Stimulated activated memory B cell treated with anti-CD40 and anti-IgM and Interleukin-4, amounts not matched to agents 10 μg/mL and 1 μg/mL and 100 μg/mL, for 72 hours (primary cell): Measurements from ENCODE around the gene BCKDHA.
"Not testable (repeated sequence)": the region's sequence is repeated elsewhere in the genome, so short reads cannot be mapped to it uniquely, and the experiment has no call there.

Experiments
- ATAC-seq: fragments of 150-1000 bp; cut with Tn5 transposase; 2 replicates; pipeline ENCODE4 v1.10.0; 2021
- H3K27ac Mint-ChIP-seq: one replicate; pipeline ENCODE4 v1.8.0; 2022; ENCODE audit warnings: mild to moderate bottlenecking, mixed read lengths
- H3K27me3 Mint-ChIP-seq: one replicate; pipeline ENCODE4 v1.8.0; 2022; ENCODE audit warnings: mixed read lengths
- H3K36me3 Mint-ChIP-seq: one replicate; pipeline ENCODE4 v1.8.0; 2022; ENCODE audit warnings: mixed read lengths
- H3K4me1 Mint-ChIP-seq: one replicate; pipeline ENCODE4 v1.8.0; 2022; ENCODE audit warnings: mixed read lengths
- H3K4me3 Mint-ChIP-seq: one replicate; pipeline ENCODE4 v1.8.0; 2022; ENCODE audit warnings: mild to moderate bottlenecking, moderate library complexity, mixed read lengths
- H3K9me3 Mint-ChIP-seq: one replicate; pipeline ENCODE4 v1.8.0; 2022; ENCODE audit warnings: mixed read lengths

The BCKDHA gene

DNA sequence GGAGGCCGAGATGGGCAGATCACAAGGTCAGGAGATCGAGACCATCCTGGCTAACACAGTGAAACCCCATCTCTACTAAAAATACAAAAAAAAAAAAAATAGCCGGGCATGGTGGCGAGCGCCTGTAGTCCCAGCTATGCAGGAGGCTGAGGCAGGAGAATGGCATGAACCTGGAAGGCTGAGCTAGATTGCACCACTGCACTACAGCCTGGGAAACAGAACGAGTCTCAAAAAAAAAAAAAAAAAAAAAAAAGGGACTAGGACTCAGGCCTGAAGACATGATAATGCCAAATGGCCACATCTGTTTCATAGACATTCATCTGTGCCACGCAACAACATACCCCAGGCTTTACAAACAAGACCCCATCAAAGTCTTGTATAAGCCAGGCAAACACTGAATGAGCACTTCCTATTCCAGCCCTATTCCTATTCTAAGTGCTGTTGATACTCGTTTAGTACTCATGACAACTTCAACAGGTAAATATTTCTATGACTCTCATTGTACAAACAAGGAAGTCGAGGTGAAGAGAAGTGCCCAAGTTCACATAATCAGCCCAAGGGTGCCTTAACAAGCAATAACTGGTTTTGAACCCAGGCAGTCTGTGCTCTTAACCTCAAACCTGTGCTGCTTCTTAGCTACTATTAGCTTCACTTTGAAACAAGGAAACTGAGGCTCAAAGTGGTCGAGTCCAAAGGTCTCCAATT, 35.3 kb upstream of the BCKDHA start:
- H3K27ac Mint-ChIP-seq = no peak overlapping the region
- peaks cover 25% of the 10 kb centered on the region for H3K4me1 Mint-ChIP-seq
- no peak for ATAC-seq
- H3K9me3 Mint-ChIP-seq = no peaks in the 10 kb centered on the region
- no peaks in the 10 kb centered on the region for H3K36me3 Mint-ChIP-seq
- no peak overlapping the region for H3K4me3 Mint-ChIP-seq
- H3K27me3 Mint-ChIP-seq = no peaks in the 10 kb centered on the region

DNA sequence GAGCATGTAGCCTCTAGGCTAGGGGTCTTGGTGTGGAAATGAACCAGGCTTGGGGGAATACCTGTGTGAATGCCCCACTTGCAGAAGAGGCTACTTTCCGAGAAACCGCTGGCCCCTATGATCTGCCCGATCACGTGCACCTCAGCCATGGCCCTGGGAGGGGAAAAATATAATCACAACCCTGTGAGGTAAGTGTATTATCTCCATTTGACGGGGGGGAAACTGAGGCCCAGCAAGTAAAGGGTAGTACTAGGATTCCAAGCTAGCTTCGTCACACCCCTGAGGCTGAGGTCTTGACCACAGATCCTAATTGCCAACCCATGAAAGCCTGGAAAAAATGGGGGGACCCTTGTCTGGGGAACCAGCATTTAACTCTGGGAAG, 34.3 kb upstream of the BCKDHA start:
- Mint-ChIP-seq H3K4me3 (peak overlapping the region; percentile 88), H3K27ac (peak overlapping the region; percentile 93), H3K27me3 (no peaks in the 10 kb centered on the region), H3K4me1 (peaks cover 31% of the 10 kb centered on the region), H3K9me3 (no peaks in the 10 kb centered on the region), H3K36me3 (no peaks in the 10 kb centered on the region)
- ATAC-seq = no peak

DNA sequence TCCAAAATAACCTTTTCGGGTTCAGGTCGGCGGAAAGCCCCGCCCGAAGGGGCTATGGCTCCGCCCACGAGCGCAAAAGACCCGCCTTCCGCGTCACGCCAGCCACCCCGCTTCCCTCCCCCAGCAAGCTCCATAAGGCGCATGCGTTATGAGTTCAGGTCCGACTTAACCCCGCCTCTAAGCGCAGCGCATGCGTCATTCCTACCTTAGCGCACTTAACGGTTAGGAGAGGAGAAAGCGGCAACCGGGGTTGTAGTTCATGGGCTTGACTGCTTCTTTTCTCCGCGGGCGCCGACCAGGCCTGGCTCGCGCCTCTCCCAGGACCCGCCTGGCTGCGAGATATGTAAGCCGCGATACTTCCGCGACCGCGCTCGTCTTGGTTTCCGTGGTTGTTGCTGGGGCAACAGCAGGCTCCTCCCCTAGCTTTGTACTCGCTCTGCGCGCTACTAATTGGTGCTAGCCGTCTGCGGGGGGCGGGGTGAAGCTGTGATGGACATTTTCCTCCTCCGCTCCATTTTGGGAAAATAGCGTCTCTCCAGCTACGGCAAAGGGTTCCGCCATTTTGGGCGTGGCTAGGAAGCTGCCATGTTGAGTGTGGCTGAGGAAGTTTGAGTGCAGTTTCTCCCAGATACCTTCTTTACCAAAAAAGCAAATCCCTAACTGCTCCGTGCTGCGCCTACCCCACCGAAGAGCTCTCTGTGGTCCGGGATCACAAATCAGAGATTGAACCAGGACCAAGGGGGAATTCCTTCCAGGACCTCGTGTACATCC, 33.7 kb upstream of the BCKDHA start, which contains the start of gene B9D2:
Gene B9D2, minus strand, starts transcription at position 397 of the 771 bp plus-strand sequence. CDS start 630 bp downstream, outside the sequence.
- Mint-ChIP-seq H3K36me3 (no peaks in the 10 kb centered on the region), H3K9me3 (no peaks in the 10 kb centered on the region), H3K4me1 (peaks cover 31% of the 10 kb centered on the region), H3K27ac (peak within 1 kb of the TSS; percentile 93), H3K4me3 (peak within 1 kb of the TSS; percentile 88), H3K27me3 (no peaks in the 10 kb centered on the region)
- peak; percentile 99 for ATAC-seq

DNA sequence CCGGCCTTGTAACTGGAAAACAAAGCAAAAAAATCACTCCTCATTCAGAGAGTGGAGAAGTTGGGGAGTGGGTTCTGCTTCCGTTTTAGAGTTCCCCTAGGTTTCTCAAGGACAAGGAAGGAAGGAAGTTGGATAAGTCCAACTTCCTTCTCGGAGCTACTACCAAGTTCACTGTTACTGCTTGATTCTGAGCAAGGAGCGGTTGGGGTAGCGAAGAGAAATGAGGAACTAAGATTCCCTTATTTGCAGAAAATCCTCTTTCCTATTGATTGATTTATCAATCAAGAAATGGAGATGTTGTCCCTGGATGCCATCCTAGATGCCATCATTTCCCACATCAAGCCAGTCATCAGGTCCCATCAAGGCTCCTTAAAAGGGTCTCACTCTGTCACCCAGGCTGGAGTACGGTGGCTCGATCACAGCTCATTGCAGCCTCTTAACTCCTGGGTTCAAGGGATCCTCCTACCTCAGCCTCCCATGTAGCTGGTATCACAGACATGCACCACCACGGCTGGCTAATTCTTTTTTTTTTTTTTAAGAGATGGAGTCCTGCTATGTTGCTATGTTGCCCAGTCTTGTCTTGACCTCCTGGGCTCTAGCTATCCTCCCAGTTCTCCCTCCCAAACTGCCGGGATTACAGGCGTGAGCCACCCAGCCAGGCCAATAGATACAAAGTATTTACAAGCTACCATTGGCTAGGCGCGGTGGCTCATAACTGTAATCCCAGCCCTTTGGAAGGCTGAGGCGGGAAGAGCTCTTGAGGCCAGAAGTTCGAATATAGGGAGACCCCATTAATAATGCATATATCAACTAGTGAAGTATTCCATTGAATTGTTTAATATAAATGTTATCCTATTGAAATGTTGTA, 32.9 kb upstream of the BCKDHA start:
- Mint-ChIP-seq H3K27ac (peak overlapping the region; percentile 93), H3K36me3 (no peaks in the 10 kb centered on the region), H3K4me3 (peak overlapping the region; percentile 88), H3K27me3 (no peaks in the 10 kb centered on the region), H3K4me1 (peaks cover 31% of the 10 kb centered on the region), H3K9me3 (no peaks in the 10 kb centered on the region)
- no peak for ATAC-seq

DNA sequence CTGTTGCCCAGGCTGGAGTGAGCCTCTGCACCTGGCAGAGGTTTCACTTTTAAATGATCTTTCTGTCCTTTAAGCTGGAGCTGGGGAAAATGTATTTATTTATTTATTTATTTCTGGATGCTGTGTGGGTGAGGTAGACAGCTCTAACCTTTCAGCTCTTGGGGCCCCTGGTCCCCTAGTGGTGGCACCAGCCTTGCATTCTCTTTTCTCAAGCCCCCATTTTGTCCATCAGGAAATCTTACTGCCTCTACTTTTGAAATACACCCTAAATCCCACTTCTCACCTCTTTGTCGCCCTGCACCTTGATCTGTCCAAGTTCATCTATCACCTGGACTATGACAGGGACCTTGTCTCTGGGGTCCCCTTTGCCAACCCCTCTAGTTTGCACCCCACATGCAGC, 31.5 kb upstream of the BCKDHA start:
- H3K9me3 Mint-ChIP-seq = no peaks in the 10 kb centered on the region
- H3K4me3 Mint-ChIP-seq = no peak overlapping the region
- no peak overlapping the region for H3K27ac Mint-ChIP-seq
- ATAC-seq = no peak
- H3K27me3 Mint-ChIP-seq = no peaks in the 10 kb centered on the region
- H3K36me3 Mint-ChIP-seq = no peaks in the 10 kb centered on the region
- peaks cover 32% of the 10 kb centered on the region for H3K4me1 Mint-ChIP-seq

DNA sequence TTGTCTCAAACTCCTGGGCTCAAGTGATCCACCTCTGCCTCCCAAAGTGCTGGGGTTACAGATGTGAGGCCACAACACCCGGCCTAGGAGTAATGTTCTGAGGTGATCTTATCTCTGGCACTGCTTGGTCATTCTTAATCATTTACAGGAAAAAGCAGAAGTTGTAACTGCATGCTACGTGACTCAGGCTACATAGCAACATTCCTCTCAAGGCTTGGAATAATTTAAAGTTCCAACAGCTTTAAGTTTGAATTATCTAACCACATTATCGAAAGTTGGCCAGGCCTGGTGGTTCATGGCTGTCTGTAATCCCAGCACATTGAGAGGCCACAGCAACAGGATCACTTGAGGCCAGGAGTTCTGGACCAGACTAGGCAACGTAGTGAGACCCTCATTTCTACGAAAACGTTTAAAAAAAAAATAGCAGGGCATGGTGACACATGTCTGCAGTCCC, 29.7 kb upstream of the BCKDHA start:
- Mint-ChIP-seq H3K9me3 (no peaks in the 10 kb centered on the region), H3K27me3 (no peaks in the 10 kb centered on the region), H3K4me3 (no peak overlapping the region), H3K27ac (peak overlapping the region; percentile 44), H3K4me1 (peaks cover 31% of the 10 kb centered on the region), H3K36me3 (no peaks in the 10 kb centered on the region)
- no peak for ATAC-seq

DNA sequence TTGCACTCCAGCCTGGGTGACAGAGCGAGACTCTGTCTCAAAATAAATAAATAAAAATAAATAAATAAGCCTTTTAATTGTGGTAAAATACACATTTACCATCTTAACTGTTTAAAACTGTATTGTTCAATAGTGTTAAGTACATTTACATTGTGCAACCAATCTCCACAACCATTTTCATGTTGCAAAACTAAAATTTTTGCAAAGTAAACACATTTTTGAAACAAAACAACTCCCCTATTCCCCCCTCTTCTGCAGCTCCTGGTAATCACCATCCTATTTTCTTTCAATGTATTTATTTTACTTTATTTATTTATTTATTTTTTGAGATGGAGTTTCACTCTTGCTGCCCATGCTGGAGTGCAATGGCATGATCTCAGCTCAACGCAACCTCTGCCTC, 27.8 kb upstream of the BCKDHA start:
- H3K4me3 Mint-ChIP-seq = no peak overlapping the region
- no peaks in the 10 kb centered on the region for H3K9me3 Mint-ChIP-seq
- no peaks in the 10 kb centered on the region for H3K36me3 Mint-ChIP-seq
- no peak overlapping the region for H3K27ac Mint-ChIP-seq
- H3K27me3 Mint-ChIP-seq = no peaks in the 10 kb centered on the region
- ATAC-seq = no peak
- peaks cover 25% of the 10 kb centered on the region for H3K4me1 Mint-ChIP-seq

DNA sequence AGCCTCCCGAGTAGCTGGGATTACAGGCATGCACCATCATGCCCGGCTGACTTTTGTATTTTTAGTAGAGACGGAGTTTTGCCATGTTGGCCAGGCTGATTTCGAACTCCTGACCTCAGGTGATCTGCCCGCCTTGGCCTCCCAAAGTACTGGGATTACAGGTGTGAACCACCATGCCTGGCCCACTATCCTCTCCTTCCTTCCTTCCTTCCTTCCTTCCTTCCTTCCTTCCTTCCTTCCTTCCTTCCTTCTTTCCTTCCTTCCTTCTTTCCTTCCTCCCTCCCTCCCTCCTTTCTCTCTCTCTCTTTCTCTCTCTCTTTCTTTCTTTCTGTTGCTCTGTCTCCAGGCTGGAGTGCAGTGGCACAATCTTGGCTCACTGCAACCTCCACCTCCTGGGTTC, 26.5 kb upstream of the BCKDHA start:
- H3K27me3 Mint-ChIP-seq, H3K9me3 Mint-ChIP-seq, H3K4me3 Mint-ChIP-seq, ATAC-seq, H3K36me3 Mint-ChIP-seq: not testable (repeated sequence)
- Mint-ChIP-seq H3K4me1 (peaks cover 27% of the 10 kb centered on the region), H3K27ac (peak overlapping the region; percentile 23)

DNA sequence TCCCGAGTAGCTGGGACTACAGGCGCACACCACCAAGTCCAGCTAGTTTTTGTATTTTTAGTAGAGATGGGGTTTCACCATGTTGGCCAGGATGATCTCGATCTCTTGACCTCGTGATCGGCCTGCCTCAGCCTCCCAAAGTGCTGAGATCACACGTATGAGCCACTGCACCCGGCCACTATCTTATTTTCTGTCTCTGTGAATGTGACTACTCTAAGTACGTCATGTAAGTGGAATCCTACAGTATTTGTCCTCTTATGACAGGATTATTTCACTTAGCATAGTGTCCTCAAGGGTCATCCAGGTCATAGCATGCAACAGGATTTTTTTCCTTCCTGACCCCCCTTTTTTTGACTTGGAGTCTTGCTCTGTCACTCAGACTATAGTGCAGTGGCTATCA, 26.1 kb upstream of the BCKDHA start:
- Mint-ChIP-seq H3K27me3 (no peaks in the 10 kb centered on the region), H3K4me1 (peaks cover 25% of the 10 kb centered on the region), H3K27ac (peak overlapping the region; percentile 23), H3K36me3 (no peaks in the 10 kb centered on the region), H3K4me3 (no peak overlapping the region), H3K9me3 (no peaks in the 10 kb centered on the region)
- no peak for ATAC-seq

DNA sequence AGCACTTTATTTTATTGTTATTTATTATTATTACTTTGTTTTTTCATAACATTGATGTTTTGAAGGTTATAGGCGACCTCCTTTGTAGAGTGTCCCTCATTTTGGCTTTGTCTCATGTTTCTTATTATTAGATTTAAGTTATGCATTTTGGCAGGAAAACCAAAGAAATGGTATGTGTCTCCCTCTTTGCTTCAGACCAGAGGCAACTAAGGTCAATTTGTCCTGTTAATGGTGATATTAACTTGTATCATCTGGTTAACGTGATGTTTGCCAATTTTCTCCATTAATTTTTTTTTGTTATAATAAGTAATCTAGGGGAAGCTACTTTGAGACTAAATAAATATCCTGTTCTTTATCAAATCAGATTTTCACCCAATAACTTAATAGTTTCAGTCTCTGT, 25.1 kb upstream of the BCKDHA start:
- no peaks in the 10 kb centered on the region for H3K9me3 Mint-ChIP-seq
- H3K4me1 Mint-ChIP-seq = peaks cover 27% of the 10 kb centered on the region
- no peaks in the 10 kb centered on the region for H3K27me3 Mint-ChIP-seq
- ATAC-seq = no peak
- no peak overlapping the region for H3K27ac Mint-ChIP-seq
- H3K4me3 Mint-ChIP-seq = no peak overlapping the region
- H3K36me3 Mint-ChIP-seq = no peaks in the 10 kb centered on the region

DNA sequence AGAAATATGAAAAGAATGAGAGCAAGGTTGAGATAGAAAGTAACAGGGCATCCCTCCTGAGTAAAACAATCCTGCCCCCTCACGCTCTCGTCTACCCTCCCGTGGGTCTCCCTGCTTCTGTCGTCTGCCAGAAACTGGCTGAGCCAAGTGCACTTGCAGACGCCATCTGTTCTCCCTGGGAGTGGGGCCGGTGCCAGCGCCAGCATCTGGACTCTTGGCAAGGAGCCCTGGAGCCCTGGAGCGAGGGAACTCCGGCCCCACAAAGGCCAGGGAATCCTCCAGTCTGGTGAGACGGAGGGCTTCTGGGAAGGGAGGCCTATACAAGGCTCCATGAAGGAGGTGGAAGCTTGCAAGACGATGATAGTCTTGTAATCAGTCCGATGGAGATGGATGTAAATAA, 23.6 kb upstream of the BCKDHA start:
- H3K9me3 Mint-ChIP-seq = no peaks in the 10 kb centered on the region
- H3K27me3 Mint-ChIP-seq = no peaks in the 10 kb centered on the region
- H3K27ac Mint-ChIP-seq = no peak overlapping the region
- peaks cover 31% of the 10 kb centered on the region for H3K4me1 Mint-ChIP-seq
- H3K4me3 Mint-ChIP-seq = no peak overlapping the region
- H3K36me3 Mint-ChIP-seq = no peaks in the 10 kb centered on the region
- ATAC-seq = no peak

DNA sequence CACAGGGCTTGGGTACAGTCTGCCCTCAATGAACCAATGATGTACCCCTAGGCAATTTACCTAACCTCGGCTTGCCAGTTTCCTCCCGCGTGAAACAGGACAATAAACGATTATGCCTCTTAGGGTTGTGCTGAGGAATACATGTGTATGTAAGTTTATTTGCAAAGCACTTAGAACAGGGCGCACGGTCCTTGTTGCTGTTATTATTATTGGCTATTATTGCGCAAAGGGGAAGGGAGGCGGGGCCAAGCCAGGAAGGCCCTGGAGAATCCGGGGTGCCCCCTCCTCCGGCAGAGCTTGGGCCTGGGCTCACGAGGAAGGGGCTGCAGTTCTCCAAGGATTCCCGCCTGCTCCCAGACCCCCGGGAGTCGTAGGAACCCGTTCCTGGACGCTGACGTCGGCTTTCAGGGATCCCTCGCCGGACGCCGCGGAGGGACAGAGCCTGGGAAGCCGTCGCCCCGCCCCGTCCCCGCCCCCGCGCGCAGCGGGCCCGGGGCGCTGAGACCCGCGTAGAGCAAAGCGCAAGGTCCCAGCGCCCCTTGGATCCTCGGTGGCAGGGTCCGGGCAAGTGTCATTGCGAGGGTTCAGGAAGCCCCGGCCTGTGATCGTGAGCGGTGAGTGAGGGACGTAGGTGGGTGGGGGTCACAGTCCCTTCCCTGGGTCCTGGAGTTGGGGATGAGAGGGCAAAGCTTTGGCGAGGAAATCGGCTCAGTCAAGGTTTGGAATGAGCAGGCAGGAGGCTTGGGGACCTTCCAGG, 21.2 kb upstream of the BCKDHA start, which contains the start of gene TMEM91:
Gene TMEM91, plus strand, starts transcription at position 293 of the 757 bp plus-strand sequence. CDS start 1,777 bp downstream, outside the sequence.
- Mint-ChIP-seq H3K27me3 (no peaks in the 10 kb centered on the region), H3K27ac (no peak within 1 kb of the TSS), H3K9me3 (no peaks in the 10 kb centered on the region), H3K4me3 (peak within 1 kb of the TSS; percentile 45), H3K4me1 (peaks cover 27% of the 10 kb centered on the region), H3K36me3 (no peaks in the 10 kb centered on the region)
- peak; percentile 45 for ATAC-seq

DNA sequence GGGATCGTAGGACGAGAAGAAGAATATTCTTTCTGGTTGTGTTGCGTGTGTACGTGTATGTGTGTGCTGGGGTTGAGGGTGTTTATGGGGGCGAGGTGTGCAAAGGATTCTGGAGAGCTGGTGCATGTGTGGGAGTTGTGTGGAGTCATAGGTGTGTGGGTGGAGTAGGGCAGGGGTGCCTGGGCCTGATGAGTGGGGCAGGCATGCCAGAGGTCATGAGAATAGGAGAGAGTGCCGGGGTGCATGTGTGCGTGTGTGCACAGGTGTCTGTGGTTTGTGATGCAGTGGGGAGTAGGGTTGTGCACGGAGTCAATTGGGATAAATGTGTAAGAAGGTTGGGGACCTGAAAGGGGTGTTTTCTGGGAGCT, 20.6 kb upstream of the BCKDHA start:
- no peaks in the 10 kb centered on the region for H3K9me3 Mint-ChIP-seq
- no peaks in the 10 kb centered on the region for H3K27me3 Mint-ChIP-seq
- H3K36me3 Mint-ChIP-seq = no peaks in the 10 kb centered on the region
- ATAC-seq = peak; percentile 43
- H3K4me3 Mint-ChIP-seq = no peak overlapping the region
- H3K27ac Mint-ChIP-seq = no peak overlapping the region
- peaks cover 25% of the 10 kb centered on the region for H3K4me1 Mint-ChIP-seq

DNA sequence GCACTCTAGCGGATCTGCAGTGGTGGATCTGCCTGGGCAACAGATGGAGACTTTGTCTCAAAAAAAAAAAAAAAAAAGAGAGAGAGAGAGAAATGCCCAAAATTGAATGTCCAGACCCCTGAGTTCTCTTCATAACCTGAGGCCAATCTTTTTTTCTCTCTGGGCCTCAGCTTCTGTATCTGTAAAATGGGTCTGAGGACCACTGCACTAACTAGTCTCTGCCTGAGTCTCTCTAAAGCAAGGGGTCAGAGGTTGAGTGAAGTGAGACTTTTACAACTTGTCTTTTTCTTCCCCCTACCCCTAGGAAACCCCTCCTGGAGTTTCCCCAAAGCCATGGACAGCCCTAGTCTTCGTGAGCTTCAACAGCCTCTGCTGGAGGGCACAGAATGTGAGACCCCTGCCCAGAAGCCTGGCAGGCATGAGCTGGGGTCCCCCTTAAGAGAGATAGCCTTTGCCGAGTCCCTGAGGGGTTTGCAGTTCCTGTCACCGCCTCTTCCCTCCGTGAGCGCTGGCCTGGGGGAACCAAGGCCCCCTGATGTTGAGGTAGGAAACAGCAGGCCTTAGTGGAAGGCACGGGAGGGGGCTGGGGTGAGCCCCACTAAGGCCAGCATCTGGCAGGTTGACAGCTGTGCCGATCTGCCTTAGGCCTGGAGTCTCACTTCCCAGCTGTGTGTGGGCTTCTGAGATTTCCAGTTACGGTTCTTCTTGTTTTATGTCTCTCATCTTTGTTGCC, 19.5 kb upstream of the BCKDHA start:
- H3K4me1 Mint-ChIP-seq = peaks cover 25% of the 10 kb centered on the region
- peak overlapping the region; percentile 22 for H3K27ac Mint-ChIP-seq
- H3K4me3 Mint-ChIP-seq = no peak overlapping the region
- peaks cover 7% of the 10 kb centered on the region for H3K36me3 Mint-ChIP-seq
- H3K27me3 Mint-ChIP-seq = no peaks in the 10 kb centered on the region
- peak; percentile 73 for ATAC-seq
- H3K9me3 Mint-ChIP-seq = no peaks in the 10 kb centered on the region
